SK-N-SH (cell line): Measurements from ENCODE around the gene RBM34. TPM values are rescaled to one million over a fixed set of nuclear protein-coding genes. Genes with fewer than 3 reads are reported as not detected.

ENCODE experiments used
- CTCF ChIA-PET: fragments of 300-600, 350-600 bp; formaldehyde crosslinking; extraction: SDS; loops from one replicate; lab custom pipeline; 2021; lab: Yijun Ruan, JAX
- POLR2A ChIA-PET: fragments of 350-600 bp; sonication (Branson Sonifier 250); formaldehyde crosslinking; extraction: SDS; loops from one replicate; lab custom pipeline; 2020; ENCODE audit warnings: antibody characterized with exemption, inconsistent platforms; lab: Yijun Ruan, JAX
- DNase-seq: peaks from one replicate; pipeline ENCODE4 v3.0.0; 2012
- H2AFZ ChIP-seq: fragments of 200-600 bp; sonication (generic); 2 replicates; pipeline ENCODE4 v1.8.1; 2016; ENCODE audit warnings: antibody characterized with exemption, mild to moderate bottlenecking, low read depth
- H3F3A ChIP-seq: fragments of 200-600 bp; sonication (generic); replicated peaks from 2 replicates; pipeline ENCODE3; 2016; ENCODE audit warnings: antibody characterized with exemption, mild to moderate bottlenecking; ENCODE audit not compliant: insufficient read depth
- H3K27ac ChIP-seq, 2 experiments: fragments of 200-500 bp in 1 of 2; fragments of 200-600 bp in 1 of 2; sonication (Bioruptor generic) in 1 of 2; sonication (generic), shearing (Covaris generic) in 1 of 2; 2 replicates each; pipeline versions ENCODE4 v1.5.1 to v1.6.1; 2014 to 2016; ENCODE audit warnings: low read depth in 2 of 2, inconsistent platforms in 1 of 2, low read length in 1 of 2, mild to moderate bottlenecking in 1 of 2, mixed read lengths in 1 of 2
- H3K27me3 ChIP-seq: fragments of 200-600 bp; sonication (generic), shearing (Covaris generic); 2 replicates; pipeline ENCODE4 v1.6.1; 2016; ENCODE audit warnings: mixed run types; ENCODE audit not compliant: insufficient read depth
- H3K36me3 ChIP-seq, 2 experiments: fragments of 200-500 bp in 1 of 2; fragments of 200-600 bp in 1 of 2; sonication (Bioruptor generic) in 1 of 2; sonication (generic) in 1 of 2; replicated peaks in 1 of 2; 2 replicates each; pipeline versions ENCODE3 to v1.5.1; 2014 to 2016; ENCODE audit warnings: low read length in 1 of 2, mild to moderate bottlenecking in 1 of 2; ENCODE audit not compliant: insufficient read depth in 2 of 2, control insufficient read depth in 1 of 2
- H3K4me1 ChIP-seq, 2 experiments: fragments of 200-500 bp in 1 of 2; fragments of 200-600 bp in 1 of 2; sonication (Bioruptor generic) in 1 of 2; sonication (generic), shearing (Covaris generic) in 1 of 2; 2 replicates each; pipeline versions ENCODE4 v1.5.1 to v1.6.1; 2014 to 2016; ENCODE audit warnings: low read depth in 1 of 2, low read length in 1 of 2, mixed run types in 1 of 2; ENCODE audit not compliant: insufficient read depth in 2 of 2, control insufficient read depth in 1 of 2
- H3K4me2 ChIP-seq: fragments of 200-600 bp; sonication (generic), shearing (Covaris generic); 2 replicates; pipeline ENCODE4 v1.6.1; 2017; ENCODE audit warnings: mixed run types
- H3K4me3 ChIP-seq, 2 experiments: fragments of 200-500 bp in 1 of 2; fragments of 200-600 bp in 1 of 2; sonication (Bioruptor generic) in 1 of 2; sonication (generic), shearing (Covaris generic) in 1 of 2; 2 replicates each; pipeline versions ENCODE4 v1.5.1 to v1.8.1; 2014 to 2016; ENCODE audit warnings: low read depth in 2 of 2, inconsistent platforms in 1 of 2, low read length in 1 of 2, mild to moderate bottlenecking in 1 of 2, mixed read lengths in 1 of 2, moderate library complexity in 1 of 2
- H3K79me2 ChIP-seq: fragments of 200-600 bp; sonication (generic); 2 replicates; pipeline ENCODE4 v1.8.1; 2017; ENCODE audit warnings: mild to moderate bottlenecking; ENCODE audit not compliant: insufficient read depth
- H3K9ac ChIP-seq: fragments of 200-600 bp; sonication (generic); 2 replicates; pipeline ENCODE4 v1.6.1; 2017; ENCODE audit warnings: mixed run types
- H3K9me2 ChIP-seq: fragments of 200-600 bp; sonication (generic); 2 replicates; pipeline ENCODE4 v1.6.1; 2017; ENCODE audit warnings: mixed run types
- H3K9me3 ChIP-seq: fragments of 200-600 bp; sonication (generic); 2 replicates; pipeline ENCODE4 v1.6.1; 2017; ENCODE audit warnings: mixed run types, mild to moderate bottlenecking, moderate library complexity
- H4K20me1 ChIP-seq: fragments of 200-600 bp; sonication (generic); 2 replicates; pipeline ENCODE4 v1.6.1; 2017; ENCODE audit warnings: mild to moderate bottlenecking, mixed run types; ENCODE audit not compliant: insufficient read depth
- CTCF ChIP-seq: fragments of 200-600 bp; sonication (generic); IDR thresholded peaks from 2 replicates; pipeline ENCODE4 v1.6.1; 2017; ENCODE audit warnings: antibody characterized with exemption, mild to moderate bottlenecking, moderate library complexity
- ELF1 ChIP-seq: IDR thresholded peaks from 2 replicates; pipeline ENCODE4 v1.4.0; 2012
- EP300 ChIP-seq, 2 experiments: IDR thresholded peaks; 2 replicates each; pipeline versions ENCODE4 v1.4.0 to v1.6.1; 2012; ENCODE audit warnings: borderline replicate concordance in 1 of 2, low read depth in 1 of 2, low read length in 1 of 2
- FOXM1 ChIP-seq: IDR thresholded peaks from 2 replicates; pipeline ENCODE4 v1.4.0; 2012; ENCODE audit warnings: low read depth, mild to moderate bottlenecking
- GABPA ChIP-seq: IDR thresholded peaks from 2 replicates; pipeline ENCODE4 v1.4.0; 2012; ENCODE audit warnings: low read depth, mild to moderate bottlenecking
- JUND ChIP-seq: IDR thresholded peaks from 2 replicates; pipeline ENCODE4 v1.4.0; 2012
- MEF2A ChIP-seq: IDR thresholded peaks from 2 replicates; pipeline ENCODE4 v1.4.0; 2012; ENCODE audit warnings: low read depth, borderline replicate concordance
- NRF1 ChIP-seq: IDR thresholded peaks from 2 replicates; pipeline ENCODE4 v1.6.1; 2012; ENCODE audit warnings: low read depth, mild to moderate bottlenecking, low read length
- POLR2AphosphoS5 ChIP-seq: IDR thresholded peaks from 2 replicates; pipeline ENCODE4 v1.6.1; 2012; ENCODE audit warnings: low read depth, low read length
- RCOR1 ChIP-seq: fragments of 150-350 bp; IDR thresholded peaks from 2 replicates; pipeline ENCODE4 v1.6.1; 2017; ENCODE audit warnings: antibody characterized with exemption, low read length
- RFX5 ChIP-seq: IDR thresholded peaks from 2 replicates; pipeline ENCODE4 v1.6.1; 2012; ENCODE audit warnings: mild to moderate bottlenecking, improper control_type of control experiment, low read length
- RXRA ChIP-seq: IDR thresholded peaks from 2 replicates; pipeline ENCODE4 v1.4.0; 2012; ENCODE audit warnings: low read depth, mild to moderate bottlenecking, borderline replicate concordance
- SIN3A ChIP-seq: IDR thresholded peaks from 2 replicates; pipeline ENCODE4 v1.6.1; 2012; ENCODE audit warnings: low read depth, mild to moderate bottlenecking, low read length, moderate library complexity, borderline replicate concordance
- TCF12 ChIP-seq: IDR thresholded peaks from 2 replicates; pipeline ENCODE4 v1.4.0; 2012
- TEAD4 ChIP-seq: IDR thresholded peaks from 2 replicates; pipeline ENCODE4 v1.4.0; 2012; ENCODE audit warnings: mild to moderate bottlenecking, borderline replicate concordance; ENCODE audit not compliant: insufficient read depth
- YY1 ChIP-seq: IDR thresholded peaks from 2 replicates; pipeline ENCODE4 v1.4.0; 2012; ENCODE audit warnings: low read depth, mild to moderate bottlenecking
- WGBS: methylation state at CpG from one replicate; pipeline ENCODE4 v1.1.6; 2017; ENCODE audit warnings: low lambda C conversion rate; 5-methylcytosine and 5-hydroxymethylcytosine counted together
- polyA plus RNA-seq, 3 experiments: library from polyadenylated mRNA; depleted of rRNA; stranded (reverse); fragments of >200 nt; gene quantifications; 2 replicates each; pipeline ENCODE4 v1.2.3, GENCODE V29; 2012

The RBM34 gene
- polyA plus RNA-seq, 1 of the 3 experiments (the other 2 are of a cell fraction), result 39.9 TPM

- no peak overlapping the region for H2AFZ ChIP-seq
- H3K9me3 ChIP-seq, result no peaks in the 10 kb centered on the region
- no peaks in the 10 kb centered on the region for H3K36me3 ChIP-seq
- peaks cover 0 to 2% of the 10 kb centered on the region in 2 experiments; a peak in 1 of 4 replicates for H3K4me1 ChIP-seq
- 95% methylated on average over 13 of the region's 13 CpGs for WGBS
- DNase-seq, result no peak
- H3K9ac ChIP-seq, result no peak overlapping the region
- H3F3A ChIP-seq, result peaks cover 5% of the 10 kb centered on the region
- ChIA-PET CTCF (interaction anchor here (0.6 to 1.9 kb wide), 5 partner anchors 10 to 613 kb away, joined by 3 to 6 read pairs (median 3); no protein-coding TSS in a partner anchor), POLR2A (no interaction called here)
- no peak overlapping the region for H3K27ac ChIP-seq
- H3K27me3 ChIP-seq, result no peaks in the 10 kb centered on the region
- no peaks in the 10 kb centered on the region for H3K79me2 ChIP-seq
- H4K20me1 ChIP-seq, result no peaks in the 10 kb centered on the region
- no peak overlapping the region for H3K4me2 ChIP-seq
- no peak overlapping the region for H3K4me3 ChIP-seq
- TF ChIP-seq TCF12 (no peak), CTCF (no peak), RXRA (no peak), RFX5 (no peak)
- TF ChIP-seq, all 33 proteins: peak for 0
- H3K9me2 ChIP-seq, result no peaks in the 10 kb centered on the region
Observed at GRCh38 chr1:235100194-235100772, 60.8 kb downstream of the RBM34 start.

DNA sequence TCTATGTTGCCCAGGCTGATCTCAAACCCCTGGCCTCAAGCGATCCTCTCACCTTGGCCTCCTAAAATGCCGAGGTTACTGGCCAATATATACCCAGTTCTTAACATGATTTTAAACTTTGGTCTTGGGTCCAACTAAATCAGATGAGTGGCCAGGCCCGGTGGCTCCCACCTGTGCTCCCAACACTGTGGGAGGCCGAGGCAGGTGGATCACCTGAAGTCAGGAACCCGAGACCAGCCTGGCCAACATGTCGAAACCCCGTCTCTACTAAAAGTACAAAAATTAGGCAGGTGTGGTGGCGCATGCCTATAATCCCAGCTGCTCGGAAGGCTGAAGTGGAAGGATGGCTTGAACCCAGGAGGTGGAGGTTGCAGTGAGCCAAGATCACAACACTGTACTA, 62.1 kb downstream of the RBM34 start:
- CTCF ChIA-PET, result no interaction called here
- no peaks in the 10 kb centered on the region for H3K4me1 ChIP-seq
- DNase-seq, result no peak
- 94% methylated on average over 9 of the region's 9 CpGs for WGBS
- no peak overlapping the region for H3K4me3 ChIP-seq
- H3K27me3 ChIP-seq, result no peaks in the 10 kb centered on the region
- H4K20me1 ChIP-seq, result no peaks in the 10 kb centered on the region
- peaks cover 5% of the 10 kb centered on the region for H3F3A ChIP-seq
- no peak overlapping the region for H3K4me2 ChIP-seq
- TF ChIP-seq RCOR1 (no peak), RFX5 (no peak), TEAD4 (no peak), YY1 (no peak)
- H3K79me2 ChIP-seq, result no peaks in the 10 kb centered on the region
- no peaks in the 10 kb centered on the region for H3K36me3 ChIP-seq
- POLR2A ChIA-PET, result no interaction called here
- no peak overlapping the region for H3K9ac ChIP-seq
- no peak overlapping the region for H3K27ac ChIP-seq
- no peaks in the 10 kb centered on the region for H3K9me3 ChIP-seq
- no peaks in the 10 kb centered on the region for H3K9me2 ChIP-seq
- H2AFZ ChIP-seq, result no peak overlapping the region

DNA sequence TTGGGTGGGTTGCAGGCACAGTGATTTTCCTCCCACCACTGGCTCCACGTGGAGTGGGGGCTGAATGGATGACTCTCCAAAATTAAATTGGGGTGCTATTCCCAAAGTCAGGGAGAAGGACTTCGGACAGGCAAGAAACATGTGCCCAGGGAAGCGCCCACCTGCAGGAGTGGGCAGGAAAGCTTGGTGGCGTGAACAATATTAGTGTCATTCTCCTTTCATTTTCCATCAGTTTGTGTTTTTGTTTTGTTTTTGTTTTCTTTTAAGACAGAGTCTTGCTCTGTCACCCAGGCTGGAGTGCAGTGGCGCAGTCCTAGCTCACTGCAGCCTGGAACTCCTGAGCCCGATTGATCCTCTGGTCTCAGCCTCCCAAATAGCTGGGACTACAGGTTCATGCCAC, 62.5 kb downstream of the RBM34 start:
- Histone ChIP-seq H3F3A (peaks cover 5% of the 10 kb centered on the region), H3K36me3 (no peaks in the 10 kb centered on the region), H3K9me3 (no peaks in the 10 kb centered on the region), H3K9me2 (no peaks in the 10 kb centered on the region), H4K20me1 (no peaks in the 10 kb centered on the region), H2AFZ (no peak overlapping the region), H3K4me1 (peaks cover 0 to 2% of the 10 kb centered on the region in 2 experiments; a peak in 1 of 4 replicates), H3K27me3 (no peaks in the 10 kb centered on the region), H3K79me2 (no peaks in the 10 kb centered on the region), H3K4me2 (no peak overlapping the region), H3K9ac (no peak overlapping the region), H3K27ac (no peak overlapping the region), H3K4me3 (no peak overlapping the region)
- TF ChIP-seq GABPA (no peak), ELF1 (no peak), FOXM1 (no peak), NRF1 (no peak), YY1 (no peak), EP300 (IDR thresholded peaks at IDR 0.05; ENCODE audit: borderline replicate concordance in 1 of 2, low read depth in 1 of 2, low read length in 1 of 2) (no peak), CTCF (no peak), POLR2AphosphoS5 (no peak), TEAD4 (no peak), MEF2A (no peak), SIN3A (no peak), RFX5 (no peak), JUND (no peak)
- ChIA-PET CTCF (no interaction called here), POLR2A (no interaction called here)
- no peak for DNase-seq
- 70% methylated on average over 6 of the region's 6 CpGs for WGBS
